Skeletal muscle tissue (tissue), 4 donors: ENCODE results near the gene TRIO. TPM values are rescaled to one million over a fixed set of nuclear protein-coding genes. Genes with fewer than 3 reads are reported as not detected.

ENCODE experiments used
- H3K27ac ChIP-seq: one replicate; pipeline ENCODE4 v1.7.0; 2013; ENCODE audit warnings: mild to moderate bottlenecking, low read depth, low read length, inconsistent platforms
- H3K27me3 ChIP-seq, 3 donors: one replicate each; pipeline ENCODE4 v1.7.0; 2013; ENCODE audit warnings: low read length in 3 of 3; ENCODE audit not compliant: control insufficient read depth in 3 of 3, insufficient read depth in 3 of 3
- H3K36me3 ChIP-seq, 3 donors: one replicate each; pipeline ENCODE4 v1.7.0; 2013; ENCODE audit warnings: low read length in 3 of 3; ENCODE audit not compliant: control insufficient read depth in 3 of 3, insufficient read depth in 3 of 3
- H3K4me1 ChIP-seq, 3 donors: one replicate each; pipeline ENCODE4 v1.7.0; 2013; ENCODE audit warnings: low read length in 3 of 3, mild to moderate bottlenecking in 3 of 3; ENCODE audit not compliant: control insufficient read depth in 3 of 3, insufficient read depth in 3 of 3
- H3K4me3 ChIP-seq, 3 donors: one replicate each; pipeline ENCODE4 v1.7.0; 2013; ENCODE audit warnings: low read length in 3 of 3
- H3K9ac ChIP-seq, 3 donors: one replicate each; pipeline ENCODE4 v1.7.0; 2013; ENCODE audit warnings: low read length in 3 of 3, mild to moderate bottlenecking in 3 of 3, moderate library complexity in 2 of 3, low read depth in 1 of 3
- H3K9me3 ChIP-seq, 3 donors: one replicate each; pipeline ENCODE4 v1.7.0; 2013; ENCODE audit warnings: low read length in 3 of 3; ENCODE audit not compliant: control insufficient read depth in 3 of 3
- total RNA-seq: library from RNA; depleted of rRNA; stranded (reverse); fragments of >200 nt; gene quantifications from one replicate; pipeline ENCODE4 v1.2.3, GENCODE V29; 2014
- donor health status: Osteomylitis.

Gene TRIO
- total RNA-seq, 1 donor from 2014 or later, result 200 TPM

GRCh38 chr5:14442536-14442935 is 299.4 kb downstream of the TRIO start:
- Histone ChIP-seq H3K27me3 (no peaks in the 10 kb centered on the region), H3K9ac (no peak overlapping the region), H3K4me1 (peaks cover 9 to 17% (median 11%) of the 10 kb centered on the region in 3 donors), H3K27ac (no peak overlapping the region), H3K36me3 (peaks cover 0 to 2% (median 0%) of the 10 kb centered on the region in 3 donors), H3K4me3 (peak overlapping the region in 1 of 3 donors; percentile 86), H3K9me3 (no peaks in the 10 kb centered on the region)

DNA sequence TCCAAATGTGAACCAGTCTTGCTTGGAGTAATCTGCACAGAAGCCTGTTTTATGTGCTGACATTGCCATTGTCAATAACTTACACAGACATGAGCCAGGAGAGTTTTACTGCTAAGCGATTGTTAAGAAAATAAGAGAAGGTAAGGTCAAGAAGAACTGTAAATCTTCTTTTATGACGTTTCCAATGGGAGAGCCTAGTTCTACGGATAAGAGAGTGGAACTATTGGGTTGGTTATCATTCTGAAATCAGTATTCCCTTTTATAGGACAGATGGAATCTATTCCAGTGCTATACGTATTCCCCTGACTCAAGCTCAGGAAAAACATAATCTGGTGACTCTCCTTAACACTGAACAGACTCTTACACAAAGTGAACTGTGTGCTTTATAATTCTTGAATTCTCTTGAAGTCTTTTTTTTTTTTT is 300.5 kb downstream of the TRIO start:
- H3K4me3 ChIP-seq, result peak overlapping the region in 1 of 3 donors; percentile 44
- H3K27ac ChIP-seq, result no peak overlapping the region
- H3K4me1 ChIP-seq, result peaks cover 15 to 24% (median 18%) of the 10 kb centered on the region in 3 donors
- H3K9me3 ChIP-seq, result no peaks in the 10 kb centered on the region
- H3K9ac ChIP-seq, result no peak overlapping the region
- peaks cover 0 to 2% (median 0%) of the 10 kb centered on the region in 3 donors for H3K36me3 ChIP-seq
- no peaks in the 10 kb centered on the region for H3K27me3 ChIP-seq

- peaks cover 0 to 2% (median 0%) of the 10 kb centered on the region in 3 donors for H3K36me3 ChIP-seq
- no peaks in the 10 kb centered on the region for H3K9me3 ChIP-seq
- no peaks in the 10 kb centered on the region for H3K27me3 ChIP-seq
- no peak overlapping the region for H3K27ac ChIP-seq
- H3K4me3 ChIP-seq, result no peak overlapping the region
- H3K4me1 ChIP-seq, result peaks cover 20 to 28% (median 22%) of the 10 kb centered on the region in 3 donors
- no peak overlapping the region for H3K9ac ChIP-seq
Measured at GRCh38 chr5:14444161-14444560, 301.0 kb downstream of the TRIO start.

DNA sequence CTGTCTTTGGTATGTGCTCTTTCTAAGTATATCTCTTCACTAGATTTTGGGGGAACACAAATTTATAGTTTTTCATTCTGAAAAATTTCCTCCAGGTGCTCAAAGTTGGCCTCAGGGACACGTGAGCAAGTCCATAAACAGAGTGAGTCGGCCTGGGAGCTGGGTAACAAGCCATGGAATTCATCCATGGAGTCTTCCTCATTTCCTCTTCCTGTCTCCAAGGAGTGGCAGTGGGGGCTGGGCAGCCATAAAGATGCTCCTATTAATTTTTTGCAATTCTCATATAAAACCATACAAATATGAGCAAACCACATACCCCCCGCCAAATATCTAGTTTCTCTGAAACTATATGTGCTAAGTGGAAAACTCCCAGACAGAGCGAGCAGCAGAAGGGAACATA is 301.9 kb downstream of the TRIO start:
- peak overlapping the region; percentile 60 for H3K27ac ChIP-seq
- H3K9ac ChIP-seq, result no peak overlapping the region
- no peak overlapping the region for H3K4me3 ChIP-seq
- peaks cover 28 to 31% (median 30%) of the 10 kb centered on the region in 3 donors for H3K4me1 ChIP-seq
- peaks cover 0 to 2% (median 0%) of the 10 kb centered on the region in 3 donors for H3K36me3 ChIP-seq
- no peaks in the 10 kb centered on the region for H3K27me3 ChIP-seq
- no peaks in the 10 kb centered on the region for H3K9me3 ChIP-seq

DNA sequence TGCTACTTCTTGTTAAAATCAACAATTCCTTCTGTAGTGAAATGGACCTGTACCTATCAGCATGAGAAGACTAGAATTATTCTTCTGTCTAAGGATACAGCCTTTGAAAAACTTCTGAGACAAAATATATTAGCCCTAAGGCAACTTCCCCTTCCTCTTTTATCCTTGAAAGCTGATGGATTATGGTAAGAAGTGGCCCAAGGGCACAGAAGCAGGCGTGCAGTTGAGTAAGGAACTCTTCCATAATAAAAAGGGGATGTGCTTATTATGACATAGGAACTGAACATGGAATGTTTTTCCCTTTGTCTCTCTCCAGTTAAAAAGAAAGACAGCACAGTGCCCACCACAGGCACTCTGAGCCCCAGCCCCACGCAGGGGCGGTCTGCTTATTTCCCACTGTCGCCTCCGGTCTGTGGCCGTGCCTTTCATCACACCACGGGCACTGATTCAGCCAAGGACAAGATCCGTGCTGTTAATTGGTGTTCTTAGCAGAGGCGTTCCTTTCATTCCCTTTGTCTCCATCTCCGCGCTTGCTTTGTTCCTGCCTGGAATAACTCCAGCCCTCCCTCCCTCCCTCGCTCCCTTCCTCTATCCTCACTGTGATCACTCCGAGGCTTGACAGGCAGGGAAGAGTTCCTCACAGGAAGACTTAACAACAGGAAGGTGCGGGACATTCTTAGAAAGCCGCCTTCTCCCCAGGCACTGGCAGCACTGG is 302.6 kb downstream of the TRIO start:
- H3K36me3 ChIP-seq, result peaks cover 0 to 2% (median 2%) of the 10 kb centered on the region in 3 donors
- no peak overlapping the region for H3K9ac ChIP-seq
- H3K27ac ChIP-seq, result peak overlapping the region; percentile 60
- H3K9me3 ChIP-seq, result no peaks in the 10 kb centered on the region
- H3K4me1 ChIP-seq, result peaks cover 27 to 33% (median 31%) of the 10 kb centered on the region in 3 donors
- H3K27me3 ChIP-seq, result no peaks in the 10 kb centered on the region
- peak overlapping the region in 1 of 3 donors; percentile 10 for H3K4me3 ChIP-seq

- peaks cover 0 to 5% (median 0%) of the 10 kb centered on the region in 3 donors for H3K36me3 ChIP-seq
- no peaks in the 10 kb centered on the region for H3K9me3 ChIP-seq
- H3K4me3 ChIP-seq, result peak overlapping the region in 1 of 3 donors; percentile 41
- peak overlapping the region; percentile 93 for H3K27ac ChIP-seq
- H3K27me3 ChIP-seq, result no peaks in the 10 kb centered on the region
- H3K9ac ChIP-seq, result peak overlapping the region in 2 of 3 donors; percentile 2 to 40
- H3K4me1 ChIP-seq, result peaks cover 32 to 40% (median 38%) of the 10 kb centered on the region in 3 donors
Measured at GRCh38 chr5:14447958-14448911, 305.1 kb downstream of the TRIO start.

- peak overlapping the region; percentile 18 to 36 (median 25) for H3K4me3 ChIP-seq
- no peaks in the 10 kb centered on the region for H3K9me3 ChIP-seq
- H3K4me1 ChIP-seq, result peaks cover 36 to 45% (median 38%) of the 10 kb centered on the region in 3 donors
- peak overlapping the region; percentile 93 for H3K27ac ChIP-seq
- H3K9ac ChIP-seq, result no peak overlapping the region
- H3K36me3 ChIP-seq, result peaks cover 0 to 5% (median 0%) of the 10 kb centered on the region in 3 donors
- no peaks in the 10 kb centered on the region for H3K27me3 ChIP-seq
Measured at GRCh38 chr5:14449052-14449661, 306.0 kb downstream of the TRIO start.

DNA sequence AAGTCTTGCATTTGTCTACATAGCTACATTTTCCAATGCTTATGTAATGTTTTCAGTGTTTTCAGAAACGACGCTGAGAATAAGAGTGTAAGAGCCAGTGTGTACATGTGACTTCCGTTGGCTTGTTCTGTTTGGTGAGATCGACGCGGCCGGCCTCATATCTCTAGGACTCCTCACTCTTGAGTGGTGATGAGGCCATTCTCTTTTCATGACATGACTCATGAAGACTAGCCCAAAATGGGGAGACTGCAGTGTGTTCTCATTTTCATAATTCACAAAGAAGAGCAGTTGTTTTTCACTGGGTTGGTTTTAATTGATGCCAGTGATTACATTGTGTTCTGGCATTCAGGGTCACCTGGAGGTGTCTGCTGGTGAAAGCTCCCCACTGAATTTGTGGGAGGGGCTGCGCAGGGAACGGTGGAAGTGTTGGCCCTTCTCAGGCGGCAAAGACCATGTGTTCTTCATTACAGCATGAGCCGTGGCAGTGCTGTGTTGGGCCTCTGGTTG is 306.9 kb downstream of the TRIO start:
- H3K4me1 ChIP-seq, result peaks cover 36 to 45% (median 38%) of the 10 kb centered on the region in 3 donors
- H3K27ac ChIP-seq, result peak overlapping the region; percentile 93

DNA sequence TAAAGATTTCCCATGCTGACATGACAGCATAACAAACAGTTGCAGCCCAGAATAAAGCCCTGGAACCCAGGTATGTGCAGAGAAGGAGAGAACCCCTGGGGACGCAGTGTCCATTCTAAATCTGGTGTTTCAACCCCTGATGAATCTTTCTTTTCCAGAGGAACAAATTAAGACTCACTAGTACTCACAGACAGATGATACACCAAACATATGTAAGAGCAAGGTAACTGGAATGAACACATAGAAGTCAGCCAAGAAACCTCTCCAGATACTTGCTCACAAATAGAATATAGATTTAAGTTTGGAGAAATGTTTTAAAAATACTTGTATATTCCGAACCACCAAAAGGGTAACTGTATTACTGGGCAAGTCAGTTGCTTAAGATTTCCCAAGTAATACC is 307.6 kb downstream of the TRIO start:
- H3K9ac ChIP-seq, result no peak overlapping the region
- peak overlapping the region; percentile 93 for H3K27ac ChIP-seq
- H3K4me1 ChIP-seq, result peaks cover 36 to 41% (median 38%) of the 10 kb centered on the region in 3 donors
- H3K9me3 ChIP-seq, result no peaks in the 10 kb centered on the region
- H3K4me3 ChIP-seq, result no peak overlapping the region
- peaks cover 0 to 7% (median 5%) of the 10 kb centered on the region in 3 donors for H3K36me3 ChIP-seq
- no peaks in the 10 kb centered on the region for H3K27me3 ChIP-seq

More for the DNA sequence above, 306.9 kb downstream of the TRIO start:
- Histone ChIP-seq H3K9me3 (no peaks in the 10 kb centered on the region), H3K36me3 (peaks cover 0 to 7% (median 5%) of the 10 kb centered on the region in 3 donors), H3K9ac (no peak overlapping the region), H3K27me3 (no peaks in the 10 kb centered on the region), H3K4me3 (no peak overlapping the region)
